SIG-M5 treated with dmso at 0.1 percent for 504 hours (cell line): ENCODE data around the gene HOXB5.

ENCODE experiments used
- DNase-seq: peaks from one replicate; lab custom pipeline; 2025; ENCODE audit not compliant: unreplicated experiment; lab: John Stamatoyannopoulos, UW

The HOXB5 gene

GRCh38 chr17:48550502-48551213 lies 42.9 kb downstream of the HOXB5 start:
- DNase-seq, result no peak

- no peak for DNase-seq
These were observed 43.6 kb downstream of the HOXB5 start for GRCh38 chr17:48549914-48550501.

- no peak for DNase-seq
These were observed 44.3 kb downstream of the HOXB5 start for GRCh38 chr17:48549281-48549630.

- no peak for DNase-seq
These were observed 44.9 kb downstream of the HOXB5 start for GRCh38 chr17:48548523-48549280.

- DNase-seq, result no peak
These were observed 45.6 kb downstream of the HOXB5 start for GRCh38 chr17:48547808-48548522.

- DNase-seq, result no peak
These were observed 46.4 kb downstream of the HOXB5 start for GRCh38 chr17:48546924-48547807.

- DNase-seq, result no peak
These were observed 47.2 kb downstream of the HOXB5 start for GRCh38 chr17:48546137-48546923.

GRCh38 chr17:48545539-48545938 lies 48.0 kb downstream of the HOXB5 start:
- DNase-seq, result no peak

- DNase-seq, result no peak
These were observed 48.6 kb downstream of the HOXB5 start, which contains the start of gene HOXB2 for GRCh38 chr17:48545022-48545375. Gene HOXB2 (minus strand): TSS chr17:48545109. CDS start chr17:48544911, 198 bp downstream.

- DNase-seq, result no peak
These were observed 49.1 kb downstream of the HOXB5 start for GRCh38 chr17:48544349-48545021.

GRCh38 chr17:48543854-48544348 lies 49.7 kb downstream of the HOXB5 start:
- no peak for DNase-seq

GRCh38 chr17:48543107-48543853 lies 50.3 kb downstream of the HOXB5 start:
- DNase-seq, result no peak

- no peak for DNase-seq
These were observed 50.9 kb downstream of the HOXB5 start for GRCh38 chr17:48542698-48543106.

- DNase-seq, result no peak
These were observed 51.4 kb downstream of the HOXB5 start for GRCh38 chr17:48542114-48542656.

- DNase-seq, result no peak
These were observed 51.9 kb downstream of the HOXB5 start for GRCh38 chr17:48541577-48542113.
